Activated CD8-positive, alpha-beta T cell treated with anti-CD3 and anti-CD28 coated beads for 36 hours (primary cell): ENCODE results near the gene C1QL3. TPM values are rescaled to one million over a fixed set of nuclear protein-coding genes. Genes with fewer than 3 reads are reported as not detected.

ENCODE experiments used
- ATAC-seq: fragments of 200-7000 bp; cut with Tn5 transposase; one replicate; pipeline ENCODE4 v1.10.0; 2021; ENCODE audit warnings: mild to moderate bottlenecking, moderate library complexity
- CTCF ChIA-PET: fragments of 350-600 bp; sonication (Branson Sonifier 250); formaldehyde crosslinking; loops from one replicate; lab custom pipeline; 2021; ENCODE audit warnings: antibody characterized with exemption; lab: Charles Lee
- POLR2A ChIA-PET: fragments of 350-600 bp; sonication (Branson Sonifier 250); formaldehyde crosslinking; loops from one replicate; lab custom pipeline; 2021; ENCODE audit warnings: antibody characterized with exemption; lab: Charles Lee
- DNase-seq: peaks from one replicate; pipeline ENCODE4 v3.0.0-alpha.2; 2020
- H3K27ac Mint-ChIP-seq: one replicate; pipeline ENCODE4 v1.8.0; 2021; ENCODE audit warnings: mild to moderate bottlenecking, mixed read lengths
- H3K27me3 Mint-ChIP-seq: one replicate; pipeline ENCODE4 v1.8.0; 2021; ENCODE audit warnings: mixed read lengths
- H3K36me3 Mint-ChIP-seq: one replicate; pipeline ENCODE4 v1.8.0; 2021; ENCODE audit warnings: low read depth, mixed read lengths
- H3K4me1 Mint-ChIP-seq: one replicate; pipeline ENCODE4 v1.8.0; 2021; ENCODE audit warnings: low read depth, mixed read lengths
- H3K4me3 Mint-ChIP-seq: one replicate; pipeline ENCODE4 v1.8.0; 2021; ENCODE audit warnings: mild to moderate bottlenecking, moderate library complexity, mixed read lengths
- H3K9me3 Mint-ChIP-seq: one replicate; pipeline ENCODE4 v1.8.0; 2021; ENCODE audit warnings: mixed read lengths
- CTCF ChIP-seq: fragments of 200-600 bp; IDR thresholded peaks from one replicate; pipeline ENCODE4 v1.8.0; 2022; ENCODE audit warnings: antibody characterized with exemption, mild to moderate bottlenecking
- intact Hi-C: fragments of 100-400 bp; cut with micrococcal nuclease; formaldehyde crosslinking; loops from one replicate; pipeline ENCODE4 v1.10.0; 2022
- total RNA-seq, 2 experiments: library from RNA; stranded (reverse); gene quantifications; one replicate each; pipeline ENCODE4 v1.2.3, GENCODE V29; 2021

Gene C1QL3
- total RNA-seq, 2 experiments from 2014 or later: 0.16 TPM; not detected in 1

GRCh38 chr10:16490511-16490910 lies 31.2 kb downstream of the C1QL3 start:
- POLR2A ChIA-PET: interaction anchor here (0.6 kb wide), 2 partner anchors 32 to 323 kb away, joined by 3 read pairs; no protein-coding TSS in a partner anchor
- no peak for DNase-seq
- Mint-ChIP-seq H3K27ac (no peak overlapping the region), H3K4me1 (no peaks in the 10 kb centered on the region), H3K9me3 (no peaks in the 10 kb centered on the region), H3K4me3 (no peak overlapping the region), H3K36me3 (peaks cover 37% of the 10 kb centered on the region), H3K27me3 (no peaks in the 10 kb centered on the region)
- intact Hi-C loops: no loop called here
- no peak for ATAC-seq
- CTCF ChIA-PET: no interaction called here
- no peak for TF ChIP-seq CTCF

GRCh38 chr10:16483241-16483917 lies 38.3 kb downstream of the C1QL3 start:
- Mint-ChIP-seq H3K4me3 (no peak overlapping the region), H3K36me3 (peaks cover 31% of the 10 kb centered on the region), H3K27me3 (no peaks in the 10 kb centered on the region), H3K4me1 (peaks cover 6% of the 10 kb centered on the region), H3K27ac (no peak overlapping the region), H3K9me3 (no peaks in the 10 kb centered on the region)
- CTCF ChIA-PET: no interaction called here
- intact Hi-C loops: no loop called here
- no peak for TF ChIP-seq CTCF
- POLR2A ChIA-PET: no interaction called here
- ATAC-seq (no peak), DNase-seq (peak; percentile 3)

GRCh38 chr10:16481052-16481728 lies 40.5 kb downstream of the C1QL3 start:
- ChIA-PET POLR2A (no interaction called here), CTCF (no interaction called here)
- no peak for TF ChIP-seq CTCF
- no peaks in the 10 kb centered on the region for H3K27me3 Mint-ChIP-seq
- H3K4me1 Mint-ChIP-seq: peaks cover 9% of the 10 kb centered on the region
- no peak overlapping the region for H3K27ac Mint-ChIP-seq
- ATAC-seq (no peak), DNase-seq (no peak)
- intact Hi-C loops: no loop called here
- H3K4me3 Mint-ChIP-seq: no peak overlapping the region
- peaks cover 18% of the 10 kb centered on the region for H3K36me3 Mint-ChIP-seq
- no peaks in the 10 kb centered on the region for H3K9me3 Mint-ChIP-seq

- H3K4me3 Mint-ChIP-seq: no peak overlapping the region
- intact Hi-C loops: no loop called here
- no peak overlapping the region for H3K27ac Mint-ChIP-seq
- no peaks in the 10 kb centered on the region for H3K27me3 Mint-ChIP-seq
- ChIA-PET CTCF (no interaction called here), POLR2A (no interaction called here)
- no peaks in the 10 kb centered on the region for H3K9me3 Mint-ChIP-seq
- no peak for ATAC-seq
- H3K4me1 Mint-ChIP-seq: peaks cover 9% of the 10 kb centered on the region
- TF ChIP-seq CTCF: no peak
- no peak for DNase-seq
- peaks cover 13% of the 10 kb centered on the region for H3K36me3 Mint-ChIP-seq
These were observed 42.9 kb downstream of the C1QL3 start for GRCh38 chr10:16478801-16479200.

GRCh38 chr10:16477757-16478156 lies 43.9 kb downstream of the C1QL3 start:
- H3K36me3 Mint-ChIP-seq: peaks cover 11% of the 10 kb centered on the region
- ATAC-seq: no peak
- TF ChIP-seq CTCF: no peak
- no peak for DNase-seq
- CTCF ChIA-PET: no interaction called here
- H3K27ac Mint-ChIP-seq: no peak overlapping the region
- no peaks in the 10 kb centered on the region for H3K9me3 Mint-ChIP-seq
- H3K4me3 Mint-ChIP-seq: no peak overlapping the region
- H3K27me3 Mint-ChIP-seq: no peaks in the 10 kb centered on the region
- H3K4me1 Mint-ChIP-seq: peaks cover 2% of the 10 kb centered on the region
- POLR2A ChIA-PET: no interaction called here
- intact Hi-C loops: no loop called here
